Hepatocyte (in vitro differentiated cells): Measurements from ENCODE around the gene CREB5. TPM values are rescaled to one million over a fixed set of nuclear protein-coding genes. Genes with fewer than 3 reads are reported as not detected.

Source experiments
- DNase-seq: peaks from one replicate; pipeline ENCODE4 v3.0.0-alpha.2; 2016; ENCODE audit warnings: low spot score
- H2AFZ ChIP-seq: fragments of 200-600 bp; sonication (generic); 2 replicates; pipeline ENCODE4 v1.6.0; 2016; ENCODE audit warnings: antibody characterized with exemption, mild to moderate bottlenecking
- H3K27ac ChIP-seq: fragments of 200-600 bp; sonication (generic); 2 replicates; pipeline ENCODE4 v1.5.1; 2016; ENCODE audit warnings: mild to moderate bottlenecking
- H3K27me3 ChIP-seq: fragments of 200-600 bp; sonication (generic); 2 replicates; pipeline ENCODE4 v1.6.1; 2016
- H3K36me3 ChIP-seq: fragments of 200-600 bp; sonication (generic); replicated peaks from 2 replicates; pipeline ENCODE4 v1.5.1; 2016; ENCODE audit warnings: low read depth; ENCODE audit not compliant: insufficient read depth
- H3K4me1 ChIP-seq: fragments of 200-600 bp; sonication (generic); 2 replicates; pipeline ENCODE4 v1.5.1; 2016; ENCODE audit warnings: mild to moderate bottlenecking, moderate library complexity; ENCODE audit not compliant: insufficient read depth
- H3K4me2 ChIP-seq: fragments of 200-600 bp; sonication (generic); 2 replicates; pipeline ENCODE4 v1.6.0; 2016
- H3K4me3 ChIP-seq: fragments of 200-600 bp; sonication (generic); 2 replicates; pipeline ENCODE4 v1.5.1; 2016; ENCODE audit warnings: mild to moderate bottlenecking
- H3K79me2 ChIP-seq: fragments of 200-600 bp; sonication (generic); 2 replicates; pipeline ENCODE4 v1.6.0; 2017; ENCODE audit warnings: mild to moderate bottlenecking
- H3K9me2 ChIP-seq: fragments of 200-600 bp; sonication (generic); replicated peaks from 2 replicates; pipeline ENCODE4 v1.6.0; 2017; ENCODE audit warnings: mild to moderate bottlenecking; ENCODE audit not compliant: insufficient read depth
- H3K9me3 ChIP-seq: fragments of 200-600 bp; sonication (generic); 2 replicates; pipeline ENCODE4 v1.5.1; 2016; ENCODE audit warnings: low read depth, mild to moderate bottlenecking
- H4K20me1 ChIP-seq: fragments of 200-600 bp; sonication (generic); 2 replicates; pipeline ENCODE4 v1.6.0; 2016; ENCODE audit warnings: mild to moderate bottlenecking; ENCODE audit not compliant: insufficient read depth, poor library complexity, severe bottlenecking
- CTCF ChIP-seq: fragments of 200-600 bp; sonication (generic); IDR thresholded peaks from 2 replicates; pipeline ENCODE4 v1.5.1; 2016; ENCODE audit warnings: antibody characterized with exemption, mild to moderate bottlenecking; ENCODE audit not compliant: poor library complexity
- EZH2 ChIP-seq: fragments of 200-600 bp; sonication (generic); IDR thresholded peaks from 2 replicates; pipeline ENCODE4 v1.6.1; 2016; ENCODE audit warnings: antibody characterized with exemption, mild to moderate bottlenecking, borderline replicate concordance
- EZH2phosphoT487 ChIP-seq: fragments of 200-600 bp; sonication (generic); IDR thresholded peaks from one replicate; pipeline ENCODE4 v1.6.1; 2018; ENCODE audit warnings: antibody characterized with exemption, mild to moderate bottlenecking, low read depth, moderate library complexity; ENCODE audit not compliant: unreplicated experiment, severe bottlenecking
- WGBS: methylation state at CpG from one replicate; pipeline ENCODE4 v1.1.6; 2016; ENCODE audit warnings: low lambda C conversion rate; ENCODE audit errors: missing lambda C conversion rate; 5-methylcytosine and 5-hydroxymethylcytosine counted together
- polyA plus RNA-seq: library from polyadenylated mRNA; unstranded; fragments of >200 nt; fragmentation: Nextera tagmentation; extraction: Ambion mirVana; gene quantifications from 2 replicates; pipeline ENCODE4 v1.2.1, GENCODE V29; 2016
- total RNA-seq: library from RNA; depleted of rRNA; stranded (reverse); fragments of >200 nt; gene quantifications from 2 replicates; pipeline ENCODE4 v1.2.3, GENCODE V29; 2014

CREB5 gene
- total and polyA plus RNA-seq, 2 experiments from 2014 or later = 14.0 to 27.9 TPM

- no peak overlapping the region for H3K4me2 ChIP-seq
- H3K9me2 ChIP-seq = no peaks in the 10 kb centered on the region
- no peak overlapping the region for H2AFZ ChIP-seq
- no peak overlapping the region for H3K4me3 ChIP-seq
- no peak for DNase-seq
- H3K4me1 ChIP-seq = peaks cover under 1% of the 10 kb centered on the region
- WGBS = 80% methylated on average over 3 of the region's 3 CpGs
- H3K27me3 ChIP-seq = peaks cover 6% of the 10 kb centered on the region
- no peak overlapping the region for H3K27ac ChIP-seq
- H3K79me2 ChIP-seq = no peaks in the 10 kb centered on the region
- no peaks in the 10 kb centered on the region for H3K36me3 ChIP-seq
- no peaks in the 10 kb centered on the region for H3K9me3 ChIP-seq
- H4K20me1 ChIP-seq = no peaks in the 10 kb centered on the region
- TF ChIP-seq EZH2phosphoT487 = no peak
- no peak for TF ChIP-seq CTCF
- TF ChIP-seq EZH2 = no peak
These were observed 167.3 kb downstream of the CREB5 start for GRCh38 chr7:28579571-28579970.

- Histone ChIP-seq H3K27ac (no peak overlapping the region), H2AFZ (no peak overlapping the region), H3K79me2 (no peaks in the 10 kb centered on the region), H3K4me1 (peaks cover 11% of the 10 kb centered on the region), H3K27me3 (peaks cover 6% of the 10 kb centered on the region), H4K20me1 (no peaks in the 10 kb centered on the region), H3K9me3 (no peaks in the 10 kb centered on the region), H3K36me3 (no peaks in the 10 kb centered on the region), H3K4me2 (no peak overlapping the region), H3K4me3 (no peak overlapping the region), H3K9me2 (no peaks in the 10 kb centered on the region)
- no peak for TF ChIP-seq EZH2
- no peak for TF ChIP-seq CTCF
- TF ChIP-seq EZH2phosphoT487 = no peak
- 96% methylated on average over 2 of the region's 2 CpGs for WGBS
- no peak for DNase-seq
These were observed 168.3 kb downstream of the CREB5 start for GRCh38 chr7:28580665-28581064.

GRCh38 chr7:28581351-28581750 lies 169.0 kb downstream of the CREB5 start:
- DNase-seq = no peak
- Histone ChIP-seq H4K20me1 (no peaks in the 10 kb centered on the region), H3K9me2 (no peaks in the 10 kb centered on the region), H3K4me2 (no peak overlapping the region), H3K9me3 (no peaks in the 10 kb centered on the region), H3K4me3 (no peak overlapping the region), H3K79me2 (no peaks in the 10 kb centered on the region), H3K27ac (no peak overlapping the region), H3K36me3 (no peaks in the 10 kb centered on the region), H2AFZ (no peak overlapping the region), H3K27me3 (peaks cover 6% of the 10 kb centered on the region), H3K4me1 (peaks cover 17% of the 10 kb centered on the region)
- 87% methylated on average over 6 of the region's 6 CpGs for WGBS
- TF ChIP-seq EZH2phosphoT487 = no peak
- TF ChIP-seq EZH2 = no peak
- no peak for TF ChIP-seq CTCF

- no peak for DNase-seq
- TF ChIP-seq EZH2phosphoT487 (no peak), CTCF (no peak)
- no peaks in the 10 kb centered on the region for H3K36me3 ChIP-seq
- H4K20me1 ChIP-seq = no peaks in the 10 kb centered on the region
- H3K9me3 ChIP-seq = no peaks in the 10 kb centered on the region
- no peak overlapping the region for H2AFZ ChIP-seq
- no peaks in the 10 kb centered on the region for H3K9me2 ChIP-seq
- H3K4me1 ChIP-seq = peaks cover 26% of the 10 kb centered on the region
- no peak overlapping the region for H3K4me3 ChIP-seq
- 91% methylated on average over 4 of the region's 4 CpGs for WGBS
- no peaks in the 10 kb centered on the region for H3K79me2 ChIP-seq
- no peak overlapping the region for H3K27ac ChIP-seq
- H3K27me3 ChIP-seq = no peaks in the 10 kb centered on the region
- H3K4me2 ChIP-seq = no peak overlapping the region
These were observed 169.9 kb downstream of the CREB5 start for GRCh38 chr7:28582226-28582625.
